Peyer's patch (tissue), 4 donors: ENCODE measurements around the gene CLSTN1.

ENCODE experiments used
- CTCF ChIP-seq, 6 experiments: fragments of 450-650 bp in 4 of 6; fragments of 200-600 bp in 2 of 6; sonication (generic) in 1 of 6; IDR thresholded peaks; one replicate each; pipeline ENCODE4 v1.5.1; 2017 to 2019; ENCODE audit warnings: antibody characterized with exemption in 6 of 6, mild to moderate bottlenecking in 3 of 6, moderate library complexity in 1 of 6
- POLR2A ChIP-seq, 2 donors: fragments of 450-650 bp; IDR thresholded peaks; one replicate each; pipeline ENCODE4 v1.5.1; 2017; ENCODE audit warnings: antibody characterized with exemption in 2 of 2, mild to moderate bottlenecking in 2 of 2, moderate library complexity in 2 of 2

- TF ChIP-seq CTCF (IDR thresholded peaks at IDR 0.05) (no peak), POLR2A (IDR thresholded peaks at IDR 0.05) (no peak)
Measured at GRCh38 chr1:9816199-9816598, 7.6 kb downstream of the CLSTN1 start.
